Measurements from ENCODE around the gene ERC1.

DNA sequence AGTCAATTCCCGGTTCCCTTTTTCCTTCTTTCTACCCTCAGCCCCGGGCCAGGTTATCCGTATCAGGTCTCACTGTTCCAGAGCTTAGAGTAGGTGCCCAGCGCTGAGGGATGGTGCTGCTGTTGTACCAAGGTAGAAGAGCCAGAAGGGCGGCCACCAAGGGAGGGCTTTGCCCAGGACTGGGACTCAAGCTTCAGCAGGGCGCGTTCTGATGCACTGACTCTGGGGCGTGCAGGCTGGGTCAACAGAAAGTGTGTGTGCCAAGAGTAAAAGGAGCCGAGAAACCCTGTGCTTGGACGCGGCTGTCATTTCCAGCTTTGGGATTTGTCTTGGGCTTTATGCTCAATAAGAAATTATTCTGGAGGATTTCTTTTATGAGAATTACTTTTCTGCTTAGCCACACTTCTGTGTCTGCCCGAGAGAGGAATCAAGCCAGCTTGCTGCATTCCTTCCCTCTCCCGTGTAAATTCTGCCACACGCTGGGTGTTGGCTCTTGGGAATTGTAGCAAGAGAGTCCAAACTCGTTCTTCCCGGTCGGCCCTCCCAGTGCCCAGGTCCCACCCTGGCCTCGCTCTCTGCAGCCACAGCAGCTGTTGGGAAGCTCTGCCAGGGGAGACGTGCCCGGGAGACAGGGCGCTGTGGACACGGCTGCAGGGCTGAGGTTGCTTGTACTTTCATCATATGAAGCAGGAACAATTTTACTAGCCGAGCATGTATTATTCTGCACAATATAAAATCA is 505.3 kb downstream of the ERC1 start:
- TF ChIP-seq, protein P1, sequence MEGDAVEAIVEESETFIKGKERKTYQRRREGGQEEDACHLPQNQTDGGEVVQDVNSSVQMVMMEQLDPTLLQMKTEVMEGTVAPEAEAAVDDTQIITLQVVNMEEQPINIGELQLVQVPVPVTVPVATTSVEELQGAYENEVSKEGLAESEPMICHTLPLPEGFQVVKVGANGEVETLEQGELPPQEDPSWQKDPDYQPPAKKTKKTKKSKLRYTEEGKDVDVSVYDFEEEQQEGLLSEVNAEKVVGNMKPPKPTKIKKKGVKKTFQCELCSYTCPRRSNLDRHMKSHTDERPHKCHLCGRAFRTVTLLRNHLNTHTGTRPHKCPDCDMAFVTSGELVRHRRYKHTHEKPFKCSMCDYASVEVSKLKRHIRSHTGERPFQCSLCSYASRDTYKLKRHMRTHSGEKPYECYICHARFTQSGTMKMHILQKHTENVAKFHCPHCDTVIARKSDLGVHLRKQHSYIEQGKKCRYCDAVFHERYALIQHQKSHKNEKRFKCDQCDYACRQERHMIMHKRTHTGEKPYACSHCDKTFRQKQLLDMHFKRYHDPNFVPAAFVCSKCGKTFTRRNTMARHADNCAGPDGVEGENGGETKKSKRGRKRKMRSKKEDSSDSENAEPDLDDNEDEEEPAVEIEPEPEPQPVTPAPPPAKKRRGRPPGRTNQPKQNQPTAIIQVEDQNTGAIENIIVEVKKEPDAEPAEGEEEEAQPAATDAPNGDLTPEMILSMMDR (IDR thresholded peaks at IDR 0.05), result no peak
- no peak for TF ChIP-seq POLR2A (IDR thresholded peaks at IDR 0.05)
- TF ChIP-seq POLR2AphosphoS5 (IDR thresholded peaks at IDR 0.05), result no peak

Data from suprapubic skin (tissue), 4 donors.